Spleen (tissue), 7 donors: ENCODE results near the gene DDX54.

Experiments
- CTCF ChIP-seq, 11 experiments: fragments of 200-600 bp in 7 of 11; fragments of 450-650 bp in 4 of 11; sonication (generic) in 4 of 11; IDR thresholded peaks in 8 of 11; conservative IDR thresholded peaks in 3 of 11; 1 replicate in 7 of 11; 2 replicates in 4 of 11; pipeline versions ENCODE4 v1.4.0 to v1.8.0; 2016 to 2021; ENCODE audit warnings: antibody characterized with exemption in 11 of 11, inconsistent platforms in 4 of 11, mild to moderate bottlenecking in 1 of 11
- POLR2A ChIP-seq, 3 donors: fragments of 450-650 bp; IDR thresholded peaks; one replicate each; pipeline ENCODE4 v1.5.1; 2017; ENCODE audit warnings: antibody characterized with exemption in 3 of 3, mild to moderate bottlenecking in 1 of 3
- donor health status: DM: no; HTN: no; CAD: no; lungs with moderate emphysema.
- donor health status: DM: no; HTN: no; CAD: no.
- donor health status: DM: no; HTN: no; CAD: no.

GRCh38 chr12:113111247-113111646 lies 74.0 kb downstream of the DDX54 start:
- TF ChIP-seq CTCF (IDR thresholded peaks at IDR 0.05 in 8 of 11, conservative IDR thresholded peaks at IDR 0.05 in 3 of 11), result no peak
- no peak for TF ChIP-seq POLR2A (IDR thresholded peaks at IDR 0.05)
